WTC11 (cell line): ENCODE results near the gene FXYD6. TPM values are rescaled to one million over a fixed set of nuclear protein-coding genes. Genes with fewer than 3 reads are reported as not detected.
A peak's percentile ranks its signal among the peaks of the same experiment; 100 is the strongest.

Experiments used
- ATAC-seq: fragments of 200-7000 bp; cut with Tn5 transposase; 2 replicates; pipeline ENCODE4 v1.10.0; 2021; ENCODE audit warnings: mild to moderate bottlenecking, moderate library complexity
- CTCF ChIA-PET: fragments of 300-600 bp; sonication (Branson Sonifier 250); formaldehyde crosslinking; loops from one replicate; lab custom pipeline; 2021; ENCODE audit warnings: antibody characterized with exemption; lab: Charles Lee
- POLR2A ChIA-PET: fragments of 350-600 bp; sonication (Branson Sonifier 250); formaldehyde crosslinking; loops from one replicate; lab custom pipeline; 2021; ENCODE audit warnings: antibody characterized with exemption; lab: Charles Lee
- DNase-seq: peaks from one replicate; pipeline ENCODE4 v3.0.0; 2021; ENCODE audit warnings: low spot score
- H3K27ac Mint-ChIP-seq: 2 replicates; pipeline ENCODE4 v1.8.0; 2021; ENCODE audit warnings: mixed read lengths
- H3K27me3 Mint-ChIP-seq: 2 replicates; pipeline ENCODE4 v1.8.0; 2021; ENCODE audit warnings: low read depth, mild to moderate bottlenecking, moderate library complexity, mixed read lengths
- H3K36me3 Mint-ChIP-seq: 2 replicates; pipeline ENCODE4 v1.8.0; 2021; ENCODE audit warnings: mixed read lengths
- H3K4me1 Mint-ChIP-seq: 2 replicates; pipeline ENCODE4 v1.8.0; 2022; ENCODE audit warnings: mixed read lengths
- H3K4me3 Mint-ChIP-seq: 2 replicates; pipeline ENCODE4 v1.8.0; 2021; ENCODE audit warnings: mild to moderate bottlenecking, moderate library complexity, mixed read lengths
- H3K9me3 Mint-ChIP-seq: 2 replicates; pipeline ENCODE4 v1.8.0; 2021; ENCODE audit warnings: mixed read lengths
- CTCF ChIP-seq: fragments of 200-600 bp; IDR thresholded peaks from 2 replicates; pipeline ENCODE4 v1.8.0; 2022; ENCODE audit warnings: antibody characterized with exemption
- EMX1 ChIP-seq: fragments of 250-450 bp; sonication (Bioruptor Pico); IDR thresholded peaks from 2 replicates; pipeline ENCODE4 v1.8.0; 2021; ENCODE audit warnings: mild to moderate bottlenecking
- ESRRA ChIP-seq: sonication (generic); formaldehyde crosslinking; IDR thresholded peaks from 2 replicates; pipeline ENCODE4 v1.8.1; 2022; ENCODE audit warnings: mild to moderate bottlenecking, missing genetic modification reagents, borderline replicate concordance
- FOXJ3 ChIP-seq: sonication (generic); formaldehyde crosslinking; IDR thresholded peaks from 2 replicates; pipeline ENCODE4 v1.9.0; 2021; ENCODE audit warnings: missing genetic modification reagents, mild to moderate bottlenecking, borderline replicate concordance
- FOXP4 ChIP-seq: sonication (generic); formaldehyde crosslinking; IDR thresholded peaks from 2 replicates; pipeline ENCODE4 v1.8.0; 2022; ENCODE audit warnings: mild to moderate bottlenecking, missing genetic modification reagents
- GTF2I ChIP-seq: fragments of 250-450 bp; sonication (Bioruptor Pico); conservative IDR thresholded peaks from 2 replicates; pipeline ENCODE4 v1.4.0; 2021; ENCODE audit warnings: mild to moderate bottlenecking
- HMGA2 ChIP-seq: fragments of 250-450 bp; sonication (Bioruptor Pico); IDR thresholded peaks from 2 replicates; pipeline ENCODE4 v1.4.0; 2021; ENCODE audit warnings: mild to moderate bottlenecking, moderate library complexity
- NFATC4 ChIP-seq: fragments of 250-450 bp; sonication (Bioruptor Pico); IDR thresholded peaks from 2 replicates; pipeline ENCODE4 v1.9.0; 2021; ENCODE audit warnings: mild to moderate bottlenecking
- NR3C1 ChIP-seq: sonication (generic); formaldehyde crosslinking; conservative IDR thresholded peaks from 2 replicates; pipeline ENCODE4 v1.8.1; 2023; ENCODE audit warnings: low read depth, mild to moderate bottlenecking, missing genetic modification reagents
- OVOL2 ChIP-seq: fragments of 250-450 bp; sonication (Bioruptor Pico); IDR thresholded peaks from 2 replicates; pipeline ENCODE4 v1.9.0; 2021; ENCODE audit warnings: mild to moderate bottlenecking, borderline replicate concordance
- RELA ChIP-seq: sonication (generic); formaldehyde crosslinking; IDR thresholded peaks from 2 replicates; pipeline ENCODE4 v1.8.1; 2022; ENCODE audit warnings: missing genetic modification reagents, mild to moderate bottlenecking, borderline replicate concordance
- SMAD3 ChIP-seq: sonication (generic); formaldehyde crosslinking; IDR thresholded peaks from 2 replicates; pipeline ENCODE4 v1.8.0; 2022; ENCODE audit warnings: missing genetic modification reagents, mild to moderate bottlenecking, borderline replicate concordance
- SP1 ChIP-seq: sonication (generic); formaldehyde crosslinking; conservative IDR thresholded peaks from 2 replicates; pipeline ENCODE4 v1.8.1; 2022; ENCODE audit warnings: missing genetic modification reagents
- TEAD1 ChIP-seq: sonication (generic); formaldehyde crosslinking; IDR thresholded peaks from 2 replicates; pipeline ENCODE4 v1.8.0; 2022; ENCODE audit warnings: mild to moderate bottlenecking, missing genetic modification reagents
- TP53 ChIP-seq: sonication (generic); formaldehyde crosslinking; IDR thresholded peaks from 2 replicates; pipeline ENCODE4 v1.8.1; 2023; ENCODE audit warnings: mild to moderate bottlenecking, missing genetic modification reagents
- ZNF263 ChIP-seq: sonication (generic); formaldehyde crosslinking; IDR thresholded peaks from 2 replicates; pipeline ENCODE4 v1.8.1; 2022; ENCODE audit warnings: low read depth, mild to moderate bottlenecking, moderate library complexity, missing genetic modification reagents
- ZNF281 ChIP-seq: sonication (generic); formaldehyde crosslinking; IDR thresholded peaks from 2 replicates; pipeline ENCODE4 v1.8.0; 2023; ENCODE audit warnings: mild to moderate bottlenecking, missing genetic modification reagents
- total RNA-seq: library from RNA; stranded (reverse); gene quantifications from 3 replicates; pipeline ENCODE4 v1.2.3, GENCODE V29; 2021
- TF ChIP-seq, protein P1 (sequence below): sonication (generic); formaldehyde crosslinking; IDR thresholded peaks from 2 replicates; pipeline ENCODE4 v1.8.0; 2023; ENCODE audit warnings: missing genetic modification reagents
- TF ChIP-seq, protein P2 (sequence below): sonication (generic); formaldehyde crosslinking; IDR thresholded peaks from 2 replicates; pipeline ENCODE4 v1.8.1; 2022; ENCODE audit warnings: mild to moderate bottlenecking, moderate library complexity, missing genetic modification reagents
- TF ChIP-seq, protein P3 (sequence below): fragments of 250-450 bp; sonication (Bioruptor Pico); IDR thresholded peaks from 2 replicates; pipeline ENCODE4 v1.9.0; 2021; ENCODE audit warnings: mild to moderate bottlenecking
- TF ChIP-seq, protein P4 (sequence below): sonication (generic); formaldehyde crosslinking; IDR thresholded peaks from 2 replicates; pipeline ENCODE4 v1.8.1; 2022; ENCODE audit warnings: missing genetic modification reagents, borderline replicate concordance

The FXYD6 gene
- total RNA-seq, 1 experiment from 2014 or later: 26.2 TPM

DNA sequence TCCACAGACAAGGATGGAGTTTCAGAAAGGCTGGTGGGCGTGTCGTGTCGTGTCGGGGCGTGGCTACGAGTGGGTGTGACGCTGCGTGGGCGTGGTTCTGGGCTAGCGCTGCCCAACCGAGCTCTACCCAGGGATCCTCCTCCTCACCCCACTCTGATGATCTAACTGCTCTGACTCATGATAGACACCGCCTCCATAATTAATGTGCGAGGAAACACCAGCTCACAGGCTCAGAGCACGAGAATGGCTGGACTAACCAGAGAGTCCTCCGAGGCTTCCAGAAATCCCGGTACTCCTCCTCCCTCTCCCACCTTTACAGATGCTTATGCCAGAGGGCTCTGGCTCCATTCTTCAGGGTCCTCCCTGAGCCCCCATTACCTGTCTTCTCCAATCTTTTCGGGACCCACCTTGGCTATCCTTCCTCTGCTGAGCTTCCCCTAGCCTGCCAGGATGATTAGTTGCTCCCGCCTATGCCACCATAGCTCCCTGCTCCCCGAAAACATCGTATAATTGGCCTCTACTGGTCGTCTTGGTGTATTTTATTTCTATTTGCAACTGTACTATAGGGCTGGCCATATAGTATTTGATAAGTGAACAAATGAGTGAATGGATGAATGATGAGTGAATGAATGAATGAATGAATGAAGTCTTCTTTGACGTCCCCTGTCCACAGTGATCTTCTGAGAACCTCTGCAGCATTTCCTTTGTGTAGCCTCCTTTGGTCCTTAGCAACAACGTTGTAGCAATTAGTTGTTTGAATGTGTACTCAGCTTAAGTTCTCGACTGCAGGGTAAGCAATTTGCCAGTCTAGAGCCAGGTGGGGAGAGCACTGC, 31.0 kb upstream of the FXYD6 start:
- ATAC-seq: peak; percentile 92
- POLR2A ChIA-PET: interaction anchor here (0.6 kb wide), 1 partner anchor 528 kb away, joined by 3 read pairs; no protein-coding TSS in a partner anchor
- Mint-ChIP-seq H3K36me3 (no peaks in the 10 kb centered on the region), H3K27ac (peak overlapping the region; percentile 43; the same call in 1 of the 2 replicates), H3K4me1 (peaks cover 15% of the 10 kb centered on the region), H3K27me3 (no peaks in the 10 kb centered on the region; the same call in 1 of the 2 replicates), H3K9me3 (no peaks in the 10 kb centered on the region), H3K4me3 (peak overlapping the region; percentile 35)
- CTCF ChIA-PET: interaction anchor here (0.7 to 5.7 kb wide), 16 partner anchors 22 to 481 kb away, joined by 3 to 83 read pairs (median 4); partner anchors contain the start of gene FXYD2
- peak; percentile 83 for DNase-seq
- TF ChIP-seq ESRRA: no peak
- peak; percentile 70; the same call in 1 of the 2 replicates for TF ChIP-seq SP1 (CRISPR knock-in tag)

DNA sequence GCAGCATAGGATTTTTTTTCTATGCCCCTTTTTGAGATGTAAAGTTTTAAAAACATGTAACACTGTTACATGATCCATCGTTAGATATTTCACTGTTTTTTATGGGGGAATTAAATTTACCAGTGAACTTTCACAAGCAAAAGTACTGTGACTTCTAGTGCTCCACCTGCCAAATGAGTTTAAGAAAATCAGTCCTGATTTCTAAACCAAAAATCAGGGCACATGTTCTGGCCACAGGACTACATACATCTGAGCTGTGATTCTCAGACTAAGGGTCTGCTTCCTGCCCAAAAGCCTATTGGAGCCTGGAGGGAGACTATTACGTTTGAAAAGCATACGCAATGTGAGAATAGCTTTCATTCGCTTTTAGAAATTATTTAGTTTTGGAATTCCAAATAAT, 30.3 kb upstream of the FXYD6 start:
- Mint-ChIP-seq H3K27ac (no peak overlapping the region), H3K27me3 (no peaks in the 10 kb centered on the region), H3K9me3 (no peaks in the 10 kb centered on the region), H3K36me3 (no peaks in the 10 kb centered on the region), H3K4me3 (no peak overlapping the region), H3K4me1 (peaks cover 15% of the 10 kb centered on the region)
- TF ChIP-seq FOXJ3: no peak
- no peak for TF ChIP-seq NFATC4 (CRISPR knock-in tag)
- TF ChIP-seq GTF2I (CRISPR knock-in tag): no peak
- no peak for TF ChIP-seq RELA (CRISPR knock-in tag)
- TF ChIP-seq, protein P1, sequence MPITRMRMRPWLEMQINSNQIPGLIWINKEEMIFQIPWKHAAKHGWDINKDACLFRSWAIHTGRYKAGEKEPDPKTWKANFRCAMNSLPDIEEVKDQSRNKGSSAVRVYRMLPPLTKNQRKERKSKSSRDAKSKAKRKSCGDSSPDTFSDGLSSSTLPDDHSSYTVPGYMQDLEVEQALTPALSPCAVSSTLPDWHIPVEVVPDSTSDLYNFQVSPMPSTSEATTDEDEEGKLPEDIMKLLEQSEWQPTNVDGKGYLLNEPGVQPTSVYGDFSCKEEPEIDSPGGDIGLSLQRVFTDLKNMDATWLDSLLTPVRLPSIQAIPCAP: no peak
- no peak for TF ChIP-seq NR3C1 (CRISPR knock-in tag)
- TF ChIP-seq ZNF281 (CRISPR knock-in tag): no peak
- ChIA-PET CTCF (interaction anchor here (0.7 to 5.7 kb wide), 11 partner anchors 22 to 147 kb away, joined by 3 to 83 read pairs (median 4); partner anchors contain the start of gene FXYD2), POLR2A (no interaction called here)
- DNase-seq (no peak), ATAC-seq (no peak)

DNA sequence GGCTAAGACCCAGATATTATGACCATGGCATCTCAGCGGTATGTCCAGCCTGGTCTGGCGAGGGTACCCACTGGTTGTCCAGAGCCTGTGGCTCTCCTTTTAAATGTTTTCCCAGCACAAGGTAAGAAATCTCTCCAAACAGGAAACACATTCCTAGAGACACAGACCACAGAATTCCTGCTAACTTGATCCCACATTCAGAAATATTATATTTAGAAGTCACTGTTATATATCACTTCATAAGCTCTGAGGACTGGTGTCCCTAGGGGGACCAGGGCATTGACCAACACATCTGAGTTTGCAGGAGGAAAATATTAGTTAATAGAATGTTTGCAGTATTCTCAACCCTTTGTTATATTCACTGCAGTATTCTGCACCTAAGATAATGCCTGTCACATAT, 29.7 kb upstream of the FXYD6 start:
- Mint-ChIP-seq H3K9me3 (no peaks in the 10 kb centered on the region), H3K4me3 (no peak overlapping the region), H3K36me3 (no peaks in the 10 kb centered on the region), H3K4me1 (peaks cover 15% of the 10 kb centered on the region), H3K27ac (no peak overlapping the region), H3K27me3 (no peaks in the 10 kb centered on the region)
- TF ChIP-seq, protein P2, sequence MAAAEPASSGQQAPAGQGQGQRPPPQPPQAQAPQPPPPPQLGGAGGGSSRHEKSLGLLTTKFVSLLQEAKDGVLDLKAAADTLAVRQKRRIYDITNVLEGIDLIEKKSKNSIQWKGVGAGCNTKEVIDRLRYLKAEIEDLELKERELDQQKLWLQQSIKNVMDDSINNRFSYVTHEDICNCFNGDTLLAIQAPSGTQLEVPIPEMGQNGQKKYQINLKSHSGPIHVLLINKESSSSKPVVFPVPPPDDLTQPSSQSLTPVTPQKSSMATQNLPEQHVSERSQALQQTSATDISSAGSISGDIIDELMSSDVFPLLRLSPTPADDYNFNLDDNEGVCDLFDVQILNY (CRISPR knock-in tag): no peak
- no peak for TF ChIP-seq EMX1 (CRISPR knock-in tag)
- no peak for TF ChIP-seq SMAD3 (CRISPR knock-in tag)
- no peak for TF ChIP-seq CTCF
- TF ChIP-seq FOXP4 (CRISPR knock-in tag): no peak
- no peak for TF ChIP-seq ZNF263 (CRISPR knock-in tag)
- no peak for TF ChIP-seq HMGA2
- no peak for TF ChIP-seq NFATC4 (CRISPR knock-in tag)
- TF ChIP-seq TP53 (CRISPR knock-in tag): no peak
- TF ChIP-seq, protein P3, sequence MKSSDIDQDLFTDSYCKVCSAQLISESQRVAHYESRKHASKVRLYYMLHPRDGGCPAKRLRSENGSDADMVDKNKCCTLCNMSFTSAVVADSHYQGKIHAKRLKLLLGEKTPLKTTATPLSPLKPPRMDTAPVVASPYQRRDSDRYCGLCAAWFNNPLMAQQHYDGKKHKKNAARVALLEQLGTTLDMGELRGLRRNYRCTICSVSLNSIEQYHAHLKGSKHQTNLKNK (CRISPR knock-in tag): no peak
- TF ChIP-seq OVOL2: no peak
- TF ChIP-seq TEAD1 (CRISPR knock-in tag): no peak
- TF ChIP-seq, protein P4, sequence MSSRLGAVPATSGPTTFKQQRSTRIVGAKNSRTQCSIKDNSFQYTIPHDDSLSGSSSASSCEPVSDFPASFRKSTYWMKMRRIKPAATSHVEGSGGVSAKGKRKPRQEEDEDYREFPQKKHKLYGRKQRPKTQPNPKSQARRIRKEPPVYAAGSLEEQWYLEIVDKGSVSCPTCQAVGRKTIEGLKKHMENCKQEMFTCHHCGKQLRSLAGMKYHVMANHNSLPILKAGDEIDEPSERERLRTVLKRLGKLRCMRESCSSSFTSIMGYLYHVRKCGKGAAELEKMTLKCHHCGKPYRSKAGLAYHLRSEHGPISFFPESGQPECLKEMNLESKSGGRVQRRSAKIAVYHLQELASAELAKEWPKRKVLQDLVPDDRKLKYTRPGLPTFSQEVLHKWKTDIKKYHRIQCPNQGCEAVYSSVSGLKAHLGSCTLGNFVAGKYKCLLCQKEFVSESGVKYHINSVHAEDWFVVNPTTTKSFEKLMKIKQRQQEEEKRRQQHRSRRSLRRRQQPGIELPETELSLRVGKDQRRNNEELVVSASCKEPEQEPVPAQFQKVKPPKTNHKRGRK (CRISPR knock-in tag): no peak
- ATAC-seq (no peak), DNase-seq (no peak)
- ChIA-PET POLR2A (no interaction called here), CTCF (interaction anchor here (1.6 to 5.7 kb wide), 2 partner anchors 40 to 88 kb away, joined by 5 to 83 read pairs; no protein-coding TSS in a partner anchor)
